ENCODE data around the gene RPUSD4.

The RPUSD4 gene

GRCh38 chr11:126212089-126212660, 725 bp upstream of the RPUSD4 start:
- DNase-seq (ENCODE audit: low read depth in 2 of 2) = no peak

GRCh38 chr11:126210871-126211235, 597 bp downstream of the RPUSD4 start:
- no peak for DNase-seq (ENCODE audit: low read depth in 2 of 2)

GRCh38 chr11:126207896-126208295, 3.6 kb downstream of the RPUSD4 start:
- no peak for DNase-seq (ENCODE audit: low read depth in 2 of 2)

GRCh38 chr11:126205359-126205758, 6.1 kb downstream of the RPUSD4 start:
- no peak for DNase-seq (ENCODE audit: low read depth in 2 of 2)

GRCh38 chr11:126202646-126203359, 8.6 kb downstream of the RPUSD4 start:
- DNase-seq (ENCODE audit: low read depth in 2 of 2) = no peak

- no peak for DNase-seq (ENCODE audit: low read depth in 2 of 2)
Measured at GRCh38 chr11:126198648-126199047, 12.8 kb downstream of the RPUSD4 start.

- DNase-seq (ENCODE audit: low read depth in 2 of 2) = no peak
Measured at GRCh38 chr11:126197277-126197939, 14.0 kb downstream of the RPUSD4 start.

- DNase-seq (ENCODE audit: low read depth in 2 of 2) = no peak
Measured at GRCh38 chr11:126195119-126195518, 16.3 kb downstream of the RPUSD4 start.

GRCh38 chr11:126194121-126194543, 17.3 kb downstream of the RPUSD4 start:
- DNase-seq (ENCODE audit: low read depth in 2 of 2) = no peak

- DNase-seq (ENCODE audit: low read depth in 2 of 2) = no peak
Measured at GRCh38 chr11:126193038-126193478, 18.4 kb downstream of the RPUSD4 start.

- DNase-seq (ENCODE audit: low read depth in 2 of 2) = no peak
Measured at GRCh38 chr11:126192361-126192760, 19.1 kb downstream of the RPUSD4 start.

GRCh38 chr11:126191379-126192073, 19.9 kb downstream of the RPUSD4 start:
- no peak for DNase-seq (ENCODE audit: low read depth in 2 of 2)

GRCh38 chr11:126190792-126191191, 20.7 kb downstream of the RPUSD4 start:
- DNase-seq (ENCODE audit: low read depth in 2 of 2) = no peak

- DNase-seq (ENCODE audit: low read depth in 2 of 2) = no peak
Measured at GRCh38 chr11:126189109-126189929, 22.1 kb downstream of the RPUSD4 start.

- no peak for DNase-seq (ENCODE audit: low read depth in 2 of 2)
Measured at GRCh38 chr11:126188332-126189108, 22.9 kb downstream of the RPUSD4 start.

- DNase-seq (ENCODE audit: low read depth in 2 of 2) = no peak
Measured at GRCh38 chr11:126186708-126187529, 24.5 kb downstream of the RPUSD4 start.

- DNase-seq (ENCODE audit: low read depth in 2 of 2) = no peak
Measured at GRCh38 chr11:126186025-126186698, 25.3 kb downstream of the RPUSD4 start.

- DNase-seq (ENCODE audit: low read depth in 2 of 2) = no peak
Measured at GRCh38 chr11:126185259-126186024, 26.0 kb downstream of the RPUSD4 start.

Measured in stimulated activated CD8-positive, alpha-beta memory T cell treated with anti-CD3 and anti-CD28 coated beads, Interleukin-7, amount 100 ng/mL, for 1 hour (primary cell).